Smooth muscle cell (in vitro differentiated cells): Measurements from ENCODE around the gene LRRC57. TPM values are rescaled to one million over a fixed set of nuclear protein-coding genes. Genes with fewer than 3 reads are reported as not detected.

ENCODE experiments used
- DNase-seq: peaks from one replicate; lab custom pipeline; 2025; ENCODE audit not compliant: unreplicated experiment; lab: John Stamatoyannopoulos, UW
- H2AFZ ChIP-seq: fragments of 200-600 bp; sonication (generic); 2 replicates; pipeline ENCODE4 v1.6.0; 2016; ENCODE audit warnings: antibody characterized with exemption, low read depth, mild to moderate bottlenecking
- H3F3A ChIP-seq: fragments of 200-600 bp; sonication (generic); 2 replicates; pipeline ENCODE4 v1.6.0; 2017; ENCODE audit warnings: antibody characterized with exemption, low read depth
- H3K27ac ChIP-seq: fragments of 200-600 bp; sonication (generic); 2 replicates; pipeline ENCODE4 v1.5.1; 2016; ENCODE audit warnings: low read depth, mild to moderate bottlenecking
- H3K27me3 ChIP-seq: fragments of 200-600 bp; sonication (generic); 2 replicates; pipeline ENCODE4 v1.6.1; 2016; ENCODE audit warnings: low read depth, mild to moderate bottlenecking
- H3K36me3 ChIP-seq: fragments of 200-600 bp; sonication (generic); 2 replicates; pipeline ENCODE4 v1.5.1; 2016; ENCODE audit warnings: low read depth
- H3K4me1 ChIP-seq: fragments of 200-600 bp; sonication (generic); 2 replicates; pipeline ENCODE4 v1.5.1; 2016; ENCODE audit warnings: low read depth
- H3K4me2 ChIP-seq: fragments of 200-600 bp; sonication (generic); 2 replicates; pipeline ENCODE4 v1.6.0; 2016; ENCODE audit warnings: mild to moderate bottlenecking
- H3K4me3 ChIP-seq: fragments of 200-600 bp; sonication (generic); 2 replicates; pipeline ENCODE4 v1.5.1; 2016; ENCODE audit warnings: mild to moderate bottlenecking
- H3K79me2 ChIP-seq: fragments of 200-600 bp; sonication (generic); 2 replicates; pipeline ENCODE4 v1.6.0; 2016; ENCODE audit warnings: low read depth, mild to moderate bottlenecking
- H3K9ac ChIP-seq: fragments of 200-600 bp; sonication (generic); 2 replicates; pipeline ENCODE4 v1.6.0; 2016; ENCODE audit warnings: low read depth
- H3K9me3 ChIP-seq: fragments of 200-600 bp; sonication (generic); replicated peaks from 2 replicates; pipeline ENCODE4 v1.5.1; 2016; ENCODE audit warnings: low read depth
- H4K20me1 ChIP-seq: fragments of 200-600 bp; sonication (generic); 2 replicates; pipeline ENCODE4 v1.6.0; 2016; ENCODE audit warnings: low read depth
- WGBS: methylation state at CpG from one replicate; pipeline ENCODE4 v1.1.7; 2016; ENCODE audit warnings: low lambda C conversion rate; 5-methylcytosine and 5-hydroxymethylcytosine counted together
- polyA plus RNA-seq: library from polyadenylated mRNA; unstranded; fragments of >200 nt; fragmentation: Nextera tagmentation; extraction: Ambion mirVana; gene quantifications from 2 replicates; pipeline ENCODE4 v1.2.1, GENCODE V29; 2016
- total RNA-seq: library from RNA; depleted of rRNA; stranded (reverse); fragments of >200 nt; gene quantifications from 2 replicates; pipeline ENCODE4 v1.2.3, GENCODE V29; 2014
- TF ChIP-seq, protein P1 (sequence below): fragments of 200-600 bp; sonication (generic); IDR thresholded peaks from 2 replicates; pipeline ENCODE4 v1.5.1; 2017; ENCODE audit warnings: borderline replicate concordance, mild to moderate bottlenecking, antibody characterized with exemption; ENCODE audit not compliant: insufficient read depth, poor library complexity, severe bottlenecking

LRRC57 gene
- total RNA-seq (16.0 and 25.1 TPM in 2 replicates), polyA plus RNA-seq (11.0 and 13.4 TPM in 2 replicates)

DNA sequence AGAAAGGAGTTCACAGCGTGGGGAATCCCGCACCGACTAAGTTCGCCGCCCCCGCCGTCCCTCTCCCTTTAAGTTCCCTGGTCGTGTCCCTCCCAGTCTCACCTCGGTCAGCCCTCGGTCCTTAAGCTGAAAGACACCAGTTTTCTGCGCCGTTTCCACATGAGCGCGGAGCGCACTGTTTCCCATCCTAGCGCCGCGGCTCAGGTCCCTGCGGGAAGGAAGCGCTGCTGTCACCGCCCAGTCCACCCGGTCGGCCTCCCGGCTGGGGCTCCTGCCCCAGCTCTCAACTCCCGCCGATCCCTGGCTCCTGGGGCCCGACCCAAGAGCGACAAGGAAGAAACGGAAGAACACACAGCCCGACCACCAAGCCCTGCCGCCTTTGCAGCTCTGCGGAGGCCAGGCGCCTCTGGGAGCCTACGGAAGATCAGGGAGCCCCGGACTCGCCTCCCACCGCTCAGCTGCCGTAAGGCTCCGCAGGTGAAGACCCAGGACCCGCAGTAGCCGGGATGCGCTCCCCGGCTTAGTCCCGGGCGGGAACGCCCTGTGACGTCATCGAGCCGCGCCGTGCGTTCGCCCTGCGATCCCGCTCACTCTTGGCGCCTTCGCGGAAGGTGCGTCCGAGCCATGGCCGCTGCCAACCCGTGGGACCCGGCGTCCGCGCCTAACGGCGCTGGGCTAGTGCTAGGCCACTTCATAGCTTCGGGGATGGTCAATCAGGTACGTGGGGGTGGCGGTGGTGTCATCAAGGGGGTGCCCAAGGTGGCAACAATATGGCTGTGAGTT lies at the start of gene LRRC57, which contains the start of gene HAUS2:
Gene LRRC57 (minus strand): TSS at position 545 of the 783 bp plus-strand sequence. CDS start 359 bp downstream, at position 186.
Gene HAUS2 (plus strand): TSS at position 590 of the 783 bp plus-strand sequence. CDS start 35 bp downstream, at position 625.
- H3K9ac ChIP-seq: peak within 1 kb of the TSS; percentile 94
- peaks cover 4% of the 10 kb centered on the region for H4K20me1 ChIP-seq
- H3K36me3 ChIP-seq: peaks cover 6% of the 10 kb centered on the region
- peak; percentile 75 for DNase-seq
- peaks cover 16% of the 10 kb centered on the region for H3K4me1 ChIP-seq
- TF ChIP-seq, protein P1, sequence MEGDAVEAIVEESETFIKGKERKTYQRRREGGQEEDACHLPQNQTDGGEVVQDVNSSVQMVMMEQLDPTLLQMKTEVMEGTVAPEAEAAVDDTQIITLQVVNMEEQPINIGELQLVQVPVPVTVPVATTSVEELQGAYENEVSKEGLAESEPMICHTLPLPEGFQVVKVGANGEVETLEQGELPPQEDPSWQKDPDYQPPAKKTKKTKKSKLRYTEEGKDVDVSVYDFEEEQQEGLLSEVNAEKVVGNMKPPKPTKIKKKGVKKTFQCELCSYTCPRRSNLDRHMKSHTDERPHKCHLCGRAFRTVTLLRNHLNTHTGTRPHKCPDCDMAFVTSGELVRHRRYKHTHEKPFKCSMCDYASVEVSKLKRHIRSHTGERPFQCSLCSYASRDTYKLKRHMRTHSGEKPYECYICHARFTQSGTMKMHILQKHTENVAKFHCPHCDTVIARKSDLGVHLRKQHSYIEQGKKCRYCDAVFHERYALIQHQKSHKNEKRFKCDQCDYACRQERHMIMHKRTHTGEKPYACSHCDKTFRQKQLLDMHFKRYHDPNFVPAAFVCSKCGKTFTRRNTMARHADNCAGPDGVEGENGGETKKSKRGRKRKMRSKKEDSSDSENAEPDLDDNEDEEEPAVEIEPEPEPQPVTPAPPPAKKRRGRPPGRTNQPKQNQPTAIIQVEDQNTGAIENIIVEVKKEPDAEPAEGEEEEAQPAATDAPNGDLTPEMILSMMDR: no peak
- peak within 1 kb of the TSS; percentile 76 for H3K27ac ChIP-seq
- no peaks in the 10 kb centered on the region for H3K27me3 ChIP-seq
- H3K4me3 ChIP-seq: peak within 1 kb of the TSS; percentile 100
- peaks cover 51% of the 10 kb centered on the region for H3K79me2 ChIP-seq
- H3F3A ChIP-seq: peaks cover 8% of the 10 kb centered on the region
- H2AFZ ChIP-seq: peak within 1 kb of the TSS; percentile 100
- no peaks in the 10 kb centered on the region for H3K9me3 ChIP-seq
- H3K4me2 ChIP-seq: peak within 1 kb of the TSS; percentile 99
- WGBS: under 1% methylated on average over 69 of the region's 71 CpGs

DNA sequence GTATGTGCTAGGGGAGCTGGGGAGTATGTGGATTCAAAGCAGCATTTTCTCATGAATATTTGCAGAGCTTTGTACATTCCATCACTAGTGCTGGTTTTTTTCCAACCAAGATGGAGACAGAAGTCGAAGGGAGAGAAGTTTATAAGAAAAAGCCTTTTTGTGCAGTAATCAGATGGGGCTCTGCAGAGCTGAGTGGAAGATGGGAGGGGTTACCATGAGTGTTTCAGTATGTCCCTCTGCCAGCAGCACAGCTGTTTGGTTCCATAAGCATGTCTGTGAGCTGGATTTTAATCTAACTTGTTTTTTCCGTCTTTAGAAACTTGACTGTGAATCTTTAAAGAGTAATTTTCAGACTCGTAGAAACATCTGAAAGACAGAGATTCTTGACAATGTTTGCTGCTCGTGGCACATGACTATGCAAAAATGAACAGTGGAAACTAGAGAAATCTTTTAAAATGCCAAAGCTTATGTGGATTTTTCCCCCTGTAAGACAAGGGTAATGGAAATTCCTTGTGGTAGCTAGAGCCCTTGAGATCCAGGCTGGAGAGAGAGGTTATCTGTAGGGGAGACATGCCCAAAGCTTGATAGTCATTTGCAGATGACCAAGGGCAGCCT lies 47.1 kb upstream of the LRRC57 start:
- DNase-seq: no peak
- Histone ChIP-seq H3K4me2 (peak overlapping the region; percentile 81), H3F3A (peaks cover 7% of the 10 kb centered on the region), H3K9ac (peak overlapping the region; percentile 21), H3K9me3 (no peaks in the 10 kb centered on the region), H2AFZ (peak overlapping the region; percentile 36), H4K20me1 (no peaks in the 10 kb centered on the region), H3K4me3 (peak overlapping the region; percentile 25), H3K36me3 (no peaks in the 10 kb centered on the region), H3K27ac (peak overlapping the region; percentile 80), H3K27me3 (no peaks in the 10 kb centered on the region), H3K79me2 (peaks cover 6% of the 10 kb centered on the region), H3K4me1 (peaks cover 8% of the 10 kb centered on the region)
- TF ChIP-seq, protein P1: no peak
- 17% methylated on average over 4 of the region's 4 CpGs for WGBS

DNA sequence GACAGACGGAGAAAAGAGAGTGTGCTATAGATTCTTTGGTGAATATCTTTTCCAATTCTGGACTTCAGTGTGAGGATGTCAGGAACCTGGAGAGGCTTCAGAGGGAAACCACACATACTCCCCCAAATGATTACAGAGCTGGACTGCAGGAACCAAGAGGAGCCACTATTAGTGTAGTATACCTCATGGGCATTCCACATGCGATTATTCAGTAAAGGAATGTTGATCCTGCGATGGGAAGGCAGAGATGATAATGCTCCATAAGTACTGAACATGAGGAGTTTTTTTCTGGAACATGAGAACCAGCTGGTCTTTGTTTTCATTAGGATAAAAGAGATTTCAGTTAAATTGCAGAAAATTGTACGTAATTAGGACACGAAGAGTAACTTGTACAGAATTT lies 45.5 kb upstream of the LRRC57 start:
- no peak for DNase-seq
- Histone ChIP-seq H3K4me3 (no peak overlapping the region), H3K27ac (peak overlapping the region; percentile 64), H3K9me3 (no peaks in the 10 kb centered on the region), H3K4me1 (peaks cover 8% of the 10 kb centered on the region), H3K79me2 (peaks cover 6% of the 10 kb centered on the region), H3K9ac (no peak overlapping the region), H2AFZ (no peak overlapping the region), H3F3A (peaks cover 7% of the 10 kb centered on the region), H4K20me1 (no peaks in the 10 kb centered on the region), H3K36me3 (no peaks in the 10 kb centered on the region), H3K4me2 (peak overlapping the region; percentile 22), H3K27me3 (no peaks in the 10 kb centered on the region)
- WGBS: 55% methylated on average over 5 of the region's 5 CpGs
- TF ChIP-seq, protein P1: no peak
